ENCODE measurements around the gene FAM193A.

DNA sequence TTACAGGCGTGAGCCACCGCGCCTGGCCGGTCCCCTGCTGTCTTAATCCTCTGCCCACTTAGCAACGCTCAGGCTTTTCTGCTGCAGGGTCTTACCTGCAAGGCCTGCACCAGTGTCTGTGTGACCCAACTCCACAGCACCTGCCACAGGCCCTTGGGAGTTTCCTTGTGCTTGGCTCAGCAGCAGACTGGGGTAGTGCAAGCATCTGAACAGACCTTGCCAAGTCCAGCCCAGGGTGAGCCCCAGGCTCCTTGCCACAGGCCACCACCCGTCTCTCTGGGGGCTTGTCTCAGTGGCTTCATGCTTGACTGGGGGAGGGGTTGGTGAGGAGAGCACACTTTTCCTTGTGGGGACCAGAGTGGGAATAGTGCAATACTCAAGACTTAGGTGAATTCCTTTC, 87.0 kb downstream of the FAM193A start:
- TF ChIP-seq, protein P1, sequence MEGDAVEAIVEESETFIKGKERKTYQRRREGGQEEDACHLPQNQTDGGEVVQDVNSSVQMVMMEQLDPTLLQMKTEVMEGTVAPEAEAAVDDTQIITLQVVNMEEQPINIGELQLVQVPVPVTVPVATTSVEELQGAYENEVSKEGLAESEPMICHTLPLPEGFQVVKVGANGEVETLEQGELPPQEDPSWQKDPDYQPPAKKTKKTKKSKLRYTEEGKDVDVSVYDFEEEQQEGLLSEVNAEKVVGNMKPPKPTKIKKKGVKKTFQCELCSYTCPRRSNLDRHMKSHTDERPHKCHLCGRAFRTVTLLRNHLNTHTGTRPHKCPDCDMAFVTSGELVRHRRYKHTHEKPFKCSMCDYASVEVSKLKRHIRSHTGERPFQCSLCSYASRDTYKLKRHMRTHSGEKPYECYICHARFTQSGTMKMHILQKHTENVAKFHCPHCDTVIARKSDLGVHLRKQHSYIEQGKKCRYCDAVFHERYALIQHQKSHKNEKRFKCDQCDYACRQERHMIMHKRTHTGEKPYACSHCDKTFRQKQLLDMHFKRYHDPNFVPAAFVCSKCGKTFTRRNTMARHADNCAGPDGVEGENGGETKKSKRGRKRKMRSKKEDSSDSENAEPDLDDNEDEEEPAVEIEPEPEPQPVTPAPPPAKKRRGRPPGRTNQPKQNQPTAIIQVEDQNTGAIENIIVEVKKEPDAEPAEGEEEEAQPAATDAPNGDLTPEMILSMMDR (IDR thresholded peaks at IDR 0.05) = no peak
- no peak for TF ChIP-seq POLR2A (IDR thresholded peaks at IDR 0.05)

Measured in adrenal gland (tissue), 5 donors.